ENCODE results near the gene ASB2. TPM values are rescaled to one million over a fixed set of nuclear protein-coding genes. Genes with fewer than 3 reads are reported as not detected.

ASB2 gene
- total RNA-seq, 2 donors from 2014 or later, result 47.2 to 48.3 TPM

- Histone ChIP-seq H3K27ac (peak overlapping the region; percentile 89), H3K4me1 (ENCODE audit: control insufficient read depth in 1 of 2, low read depth in 2 of 2) (peaks cover 15 to 39% of the 10 kb centered on the region in 2 donors), H3K4me3 (no peak overlapping the region), H3K36me3 (no peaks in the 10 kb centered on the region), H3K27me3 (replicated peaks; ENCODE audit: insufficient read depth) (no peaks in the 10 kb centered on the region), H3K9me3 (no peaks in the 10 kb centered on the region)
- TF ChIP-seq CTCF (IDR thresholded peaks at IDR 0.05), result no peak
- ATAC-seq (ENCODE audit: insufficient number of reproducible peaks, low FRiP score, low read depth) (no peak), DNase-seq (ENCODE audit: low spot score) (no peak)
These were observed 17.0 kb upstream of the ASB2 start for GRCh38 chr14:93993382-93993781.

- no peaks in the 10 kb centered on the region for H3K36me3 ChIP-seq
- no peak overlapping the region for H3K27ac ChIP-seq
- H3K27me3 ChIP-seq (replicated peaks; ENCODE audit: insufficient read depth), result no peaks in the 10 kb centered on the region
- ATAC-seq (ENCODE audit: insufficient number of reproducible peaks, low FRiP score, low read depth) (no peak), DNase-seq (ENCODE audit: low spot score) (no peak)
- H3K4me3 ChIP-seq, result no peak overlapping the region
- no peaks in the 10 kb centered on the region for H3K9me3 ChIP-seq
- TF ChIP-seq CTCF (IDR thresholded peaks at IDR 0.05), result no peak
- H3K4me1 ChIP-seq (ENCODE audit: control insufficient read depth in 1 of 2, low read depth in 2 of 2), result peaks cover 14 to 41% of the 10 kb centered on the region in 2 donors
These were observed 15.3 kb upstream of the ASB2 start for GRCh38 chr14:93991649-93992048.

- Histone ChIP-seq H3K4me1 (ENCODE audit: control insufficient read depth in 1 of 2, low read depth in 2 of 2) (peaks cover 9 to 41% of the 10 kb centered on the region in 2 donors), H3K36me3 (no peaks in the 10 kb centered on the region), H3K9me3 (no peaks in the 10 kb centered on the region), H3K4me3 (no peak overlapping the region), H3K27me3 (replicated peaks; ENCODE audit: insufficient read depth) (no peaks in the 10 kb centered on the region), H3K27ac (no peak overlapping the region)
- TF ChIP-seq CTCF (IDR thresholded peaks at IDR 0.05), result no peak
- DNase-seq (ENCODE audit: low spot score), result no peak
- no peak for ATAC-seq (ENCODE audit: insufficient number of reproducible peaks, low FRiP score, low read depth)
These were observed 14.8 kb upstream of the ASB2 start for GRCh38 chr14:93991212-93991611.

- Histone ChIP-seq H3K9me3 (no peaks in the 10 kb centered on the region), H3K36me3 (no peaks in the 10 kb centered on the region), H3K4me1 (ENCODE audit: control insufficient read depth in 1 of 2, low read depth in 2 of 2) (peaks cover 0 to 43% of the 10 kb centered on the region in 2 donors), H3K27me3 (replicated peaks; ENCODE audit: insufficient read depth) (no peaks in the 10 kb centered on the region), H3K27ac (no peak overlapping the region), H3K4me3 (no peak overlapping the region)
- no peak for TF ChIP-seq CTCF (IDR thresholded peaks at IDR 0.05)
- DNase-seq (ENCODE audit: low spot score), result no peak
- no peak for ATAC-seq (ENCODE audit: insufficient number of reproducible peaks, low FRiP score, low read depth)
These were observed 13.6 kb upstream of the ASB2 start for GRCh38 chr14:93989939-93990338.

- TF ChIP-seq CTCF (IDR thresholded peaks at IDR 0.05), result no peak
- no peaks in the 10 kb centered on the region for H3K27me3 ChIP-seq (replicated peaks; ENCODE audit: insufficient read depth)
- peak overlapping the region; percentile 66 to 80 for H3K27ac ChIP-seq
- no peaks in the 10 kb centered on the region for H3K36me3 ChIP-seq
- ATAC-seq (ENCODE audit: insufficient number of reproducible peaks, low FRiP score, low read depth) (no peak), DNase-seq (ENCODE audit: low spot score) (no peak)
- H3K4me1 ChIP-seq (ENCODE audit: control insufficient read depth in 1 of 2, low read depth in 2 of 2), result peaks cover 0 to 46% of the 10 kb centered on the region in 2 donors
- H3K9me3 ChIP-seq, result no peaks in the 10 kb centered on the region
- H3K4me3 ChIP-seq, result peak overlapping the region; percentile 2
These were observed 11.6 kb upstream of the ASB2 start for GRCh38 chr14:93987815-93988476.

Data from thoracic aorta (tissue), 2 donors.